ENCODE results near the gene KDM1A.

Gene KDM1A

GRCh38 chr1:23116921-23117699 lies 97.8 kb downstream of the KDM1A start:
- TF ChIP-seq MAX (IDR thresholded peaks at IDR 0.05; ENCODE audit: low read depth, low read length) (no peak), MYC (IDR thresholded peaks at IDR 0.05; ENCODE audit: low read depth, low read length) (no peak), POLR2A (IDR thresholded peaks at IDR 0.05; ENCODE audit: extremely low read depth, insufficient read length) (no peak), CTCF (IDR thresholded peaks at IDR 0.05; ENCODE audit: low read depth, low read length) (no peak)
- H3K4me3 ChIP-seq (ENCODE audit: low read depth, low read length) = no peak overlapping the region
- no peak for DNase-seq (ENCODE audit: low read depth)

GRCh38 chr1:23118407-23118806 lies 99.1 kb downstream of the KDM1A start:
- TF ChIP-seq CTCF (IDR thresholded peaks at IDR 0.05; ENCODE audit: low read depth, low read length) (no peak), MYC (IDR thresholded peaks at IDR 0.05; ENCODE audit: low read depth, low read length) (no peak), MAX (IDR thresholded peaks at IDR 0.05; ENCODE audit: low read depth, low read length) (no peak), POLR2A (IDR thresholded peaks at IDR 0.05; ENCODE audit: extremely low read depth, insufficient read length) (no peak)
- no peak overlapping the region for H3K4me3 ChIP-seq (ENCODE audit: low read depth, low read length)
- no peak for DNase-seq (ENCODE audit: low read depth)

- peak overlapping the region; percentile 39 for H3K4me3 ChIP-seq (ENCODE audit: low read depth, low read length)
- TF ChIP-seq MAX (IDR thresholded peaks at IDR 0.05; ENCODE audit: low read depth, low read length) (no peak), MYC (IDR thresholded peaks at IDR 0.05; ENCODE audit: low read depth, low read length) (no peak), POLR2A (IDR thresholded peaks at IDR 0.05; ENCODE audit: extremely low read depth, insufficient read length) (no peak), CTCF (IDR thresholded peaks at IDR 0.05; ENCODE audit: low read depth, low read length) (no peak)
- peak; percentile 42 for DNase-seq (ENCODE audit: low read depth)
These were observed 99.9 kb downstream of the KDM1A start for GRCh38 chr1:23118957-23119792.

- TF ChIP-seq CTCF (IDR thresholded peaks at IDR 0.05; ENCODE audit: low read depth, low read length) = no peak
- DNase-seq (ENCODE audit: low read depth) = no peak
- no peak overlapping the region for H3K4me3 ChIP-seq (ENCODE audit: low read depth, low read length)
These were observed 101.1 kb downstream of the KDM1A start for GRCh38 chr1:23120383-23120782.

- H3K4me3 ChIP-seq (ENCODE audit: low read depth, low read length) = no peak overlapping the region
- peak; percentile 33 for DNase-seq (ENCODE audit: low read depth)
- no peak for TF ChIP-seq MYC (IDR thresholded peaks at IDR 0.05; ENCODE audit: low read depth, low read length)
- TF ChIP-seq MAX (IDR thresholded peaks at IDR 0.05; ENCODE audit: low read depth, low read length) = no peak
- no peak for TF ChIP-seq POLR2A (IDR thresholded peaks at IDR 0.05; ENCODE audit: extremely low read depth, insufficient read length)
- no peak for TF ChIP-seq CTCF (IDR thresholded peaks at IDR 0.05; ENCODE audit: low read depth, low read length)
These were observed 102.9 kb downstream of the KDM1A start for GRCh38 chr1:23122023-23122748.

All from NB4 (cell line).